HG03108 (cell line): ENCODE measurements around the gene ELOF1.
A peak's percentile ranks its signal among the peaks of the same experiment; 100 is the strongest.
"Not testable (repeated sequence)": the region's sequence is repeated elsewhere in the genome, so short reads cannot be mapped to it uniquely, and the experiment has no call there.

ENCODE experiments used
- ATAC-seq: cut with Tn5 transposase; IDR thresholded peaks from one replicate; pipeline ENCODE4 v1.9.1; 2021; ENCODE audit warnings: moderate library complexity; ENCODE audit not compliant: unreplicated experiment

ELOF1 gene

DNA sequence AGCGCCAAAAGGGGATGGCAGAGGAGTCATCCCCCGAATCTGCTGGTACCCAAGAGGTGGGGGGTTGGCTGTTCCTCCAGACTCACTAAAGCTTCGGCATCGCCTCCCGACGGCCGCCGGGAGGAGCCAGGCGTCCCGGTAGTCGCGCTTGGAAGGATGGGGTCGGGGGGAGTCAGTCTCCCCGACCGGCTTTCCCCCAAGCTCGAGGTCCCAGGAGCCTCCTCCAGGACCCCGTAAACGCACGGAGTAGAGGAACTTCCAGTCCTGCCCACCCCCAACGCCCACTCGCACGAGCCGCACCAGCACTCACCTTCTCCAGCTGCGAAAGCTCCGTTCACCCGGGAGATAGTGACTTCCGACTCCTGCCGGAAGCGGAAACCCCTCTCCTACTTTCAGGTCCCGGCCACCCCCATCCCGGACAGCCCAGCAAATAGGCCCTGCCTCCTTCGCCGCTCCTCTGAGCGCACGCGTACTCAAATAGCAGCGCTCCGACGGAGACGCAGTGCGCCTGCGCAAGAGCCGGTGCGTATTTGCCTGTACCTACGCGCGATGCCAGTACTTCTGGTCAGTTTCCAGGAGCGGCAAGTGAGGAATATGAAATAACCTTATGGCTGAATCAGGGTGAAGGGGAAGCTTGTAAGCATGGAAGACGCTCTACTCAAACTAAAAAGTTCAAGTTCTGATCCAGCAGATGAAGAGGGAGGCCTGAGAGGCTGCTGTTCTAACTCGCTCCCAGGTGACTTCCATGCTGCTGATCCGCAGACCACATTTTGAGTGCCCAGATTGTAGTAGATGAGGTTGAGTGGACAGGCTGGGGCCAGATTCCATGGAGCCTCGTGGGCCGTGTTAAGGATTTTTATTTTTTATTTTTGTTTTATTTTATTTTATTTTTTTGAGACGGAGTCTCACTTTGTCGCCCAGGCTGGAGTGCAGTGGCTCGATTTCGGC is at the start of gene ELOF1:
Gene ELOF1 (minus strand): TSS at position 350 of the 948 bp plus-strand sequence. CDS start 4,883 bp downstream, outside the sequence.
- ATAC-seq, result peak; percentile 65

DNA sequence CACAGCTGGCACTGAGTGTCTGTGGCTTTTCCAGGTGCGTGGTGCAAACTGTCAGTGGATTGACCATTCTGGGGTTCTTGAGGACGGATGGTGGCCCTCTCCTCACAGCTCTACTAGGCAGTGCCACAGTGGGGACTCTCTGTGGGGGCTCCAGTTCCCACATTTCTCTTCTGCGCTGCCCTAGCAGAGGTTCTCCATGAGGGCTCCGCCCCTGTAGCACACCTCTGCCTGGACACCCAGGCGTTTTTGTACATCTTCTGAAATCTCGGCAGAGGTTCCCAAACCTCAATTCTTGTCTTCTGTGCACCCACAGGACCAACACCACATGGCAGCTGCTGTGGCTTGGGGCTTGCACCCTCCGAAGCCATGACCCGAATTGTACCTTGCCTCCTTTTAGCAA is 47.5 kb upstream of the ELOF1 start:
- no peak for ATAC-seq

DNA sequence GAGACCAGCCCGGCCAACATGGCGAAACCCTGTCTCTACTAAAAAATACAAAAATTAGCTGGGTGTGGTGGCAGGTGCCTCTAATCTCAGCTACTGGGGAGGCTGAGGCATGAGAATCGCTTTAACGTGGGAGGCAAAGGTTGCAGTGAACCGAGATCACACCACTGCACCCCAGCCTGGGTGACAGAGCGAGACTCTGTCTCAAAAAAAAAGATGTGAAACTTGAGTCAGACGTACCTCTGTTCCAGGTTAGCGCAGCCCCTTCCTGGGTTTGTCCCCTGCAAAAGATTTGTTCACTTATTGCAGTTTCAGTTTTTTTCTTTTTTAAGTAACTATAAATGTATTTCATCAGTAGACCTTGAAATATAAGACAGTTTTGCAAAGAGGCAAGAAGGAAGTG is 40.7 kb upstream of the ELOF1 start:
- not testable (repeated sequence) for ATAC-seq

DNA sequence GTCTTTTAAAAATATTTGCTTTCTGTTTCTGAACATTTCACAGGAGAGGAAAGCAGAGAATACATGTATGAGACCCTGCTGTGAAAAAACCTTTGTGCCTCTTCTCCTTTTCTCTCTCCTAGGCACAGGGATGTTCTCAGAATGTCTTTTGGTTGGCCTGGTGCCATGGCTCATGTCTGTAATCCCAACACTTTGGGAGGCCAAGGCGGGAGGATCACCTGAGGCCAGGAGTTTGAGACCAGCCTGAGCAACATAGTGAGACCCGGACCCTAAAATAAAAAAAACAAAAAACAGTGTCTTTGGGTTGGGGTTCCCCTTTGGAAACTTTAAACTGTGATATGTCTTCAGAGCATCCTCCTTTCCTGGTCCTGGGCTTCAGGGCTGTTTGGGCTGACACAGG is 39.7 kb upstream of the ELOF1 start:
- no peak for ATAC-seq

DNA sequence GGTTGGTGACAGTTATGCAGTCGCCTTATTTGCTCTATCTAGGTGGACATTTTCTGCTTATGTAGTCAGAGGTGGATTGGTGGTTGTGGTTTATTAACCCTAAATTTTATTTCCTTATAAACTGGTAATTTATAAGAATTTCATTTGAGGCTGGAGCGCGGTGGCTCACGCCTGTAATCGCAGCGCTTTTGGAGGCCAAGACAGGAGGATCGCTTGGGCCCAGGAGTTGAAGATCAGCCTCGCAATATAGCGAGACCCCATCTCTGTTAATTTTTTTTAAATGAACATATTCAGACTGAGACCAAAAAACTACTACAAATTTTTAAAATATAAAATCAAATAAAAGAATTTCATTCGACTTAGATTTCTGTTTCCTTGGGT is 39.1 kb upstream of the ELOF1 start:
- no peak for ATAC-seq

- peak; percentile 97 for ATAC-seq
Observed at GRCh38 chr19:11597202-11598102, 38.4 kb upstream of the ELOF1 start, which contains the start of gene ZNF627. TSS of gene ZNF627 (plus strand) at chr19:11597483. CDS start at chr19:11597628, 145 bp downstream.

DNA sequence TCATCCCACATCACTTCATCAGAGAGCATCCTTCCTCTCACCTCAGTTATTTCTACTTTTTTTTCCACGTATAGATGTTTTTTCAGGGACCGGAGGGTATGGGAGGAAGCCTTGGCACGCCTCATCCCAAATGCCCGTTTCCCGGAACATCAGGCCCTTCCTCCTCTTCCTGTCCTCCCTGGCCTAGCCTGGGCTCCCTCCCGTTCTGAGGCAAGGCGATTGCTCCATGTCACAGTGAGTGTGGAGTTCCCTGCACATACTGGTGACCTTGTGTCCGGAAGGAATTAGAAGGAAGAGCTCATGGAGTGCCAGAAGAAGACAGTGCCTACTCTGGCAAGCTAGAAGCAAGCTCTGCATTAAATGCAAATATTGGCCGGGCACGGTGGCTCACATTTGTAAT is 37.1 kb upstream of the ELOF1 start:
- ATAC-seq, result no peak

- ATAC-seq, result no peak
Observed at GRCh38 chr19:11594084-11594483, 35.1 kb upstream of the ELOF1 start.

DNA sequence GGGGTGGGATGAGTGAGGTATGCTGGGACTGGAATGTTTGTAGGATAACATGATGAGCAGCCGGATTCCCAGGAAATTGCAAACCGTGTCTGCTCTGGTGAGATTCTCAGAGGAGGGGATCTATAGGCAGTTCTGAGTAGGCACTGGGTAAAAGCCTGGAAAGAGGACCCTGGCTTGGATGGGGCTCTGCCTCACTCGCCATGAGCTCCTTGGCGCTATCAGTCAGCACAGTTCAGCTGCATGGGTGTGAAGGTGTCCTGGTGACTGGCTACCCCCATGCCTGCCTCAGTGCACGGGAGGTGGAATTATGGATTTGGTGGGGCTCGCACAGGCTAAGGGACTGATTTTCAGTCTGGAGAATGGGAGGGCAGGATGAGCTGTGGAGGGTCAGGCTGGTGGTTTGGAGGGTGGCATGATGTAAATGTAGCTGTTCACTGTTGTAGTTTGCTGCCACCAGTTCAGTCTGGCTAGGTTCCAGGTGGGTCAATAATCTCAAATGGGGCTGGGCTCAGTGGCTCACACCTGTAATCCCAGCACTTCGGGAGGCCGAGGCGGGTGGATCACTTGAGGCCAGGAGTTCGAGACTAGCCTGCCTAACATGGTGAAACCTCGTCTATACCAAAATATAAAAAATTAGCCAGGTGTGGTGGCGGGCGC is 29.1 kb upstream of the ELOF1 start:
- ATAC-seq, result no peak

DNA sequence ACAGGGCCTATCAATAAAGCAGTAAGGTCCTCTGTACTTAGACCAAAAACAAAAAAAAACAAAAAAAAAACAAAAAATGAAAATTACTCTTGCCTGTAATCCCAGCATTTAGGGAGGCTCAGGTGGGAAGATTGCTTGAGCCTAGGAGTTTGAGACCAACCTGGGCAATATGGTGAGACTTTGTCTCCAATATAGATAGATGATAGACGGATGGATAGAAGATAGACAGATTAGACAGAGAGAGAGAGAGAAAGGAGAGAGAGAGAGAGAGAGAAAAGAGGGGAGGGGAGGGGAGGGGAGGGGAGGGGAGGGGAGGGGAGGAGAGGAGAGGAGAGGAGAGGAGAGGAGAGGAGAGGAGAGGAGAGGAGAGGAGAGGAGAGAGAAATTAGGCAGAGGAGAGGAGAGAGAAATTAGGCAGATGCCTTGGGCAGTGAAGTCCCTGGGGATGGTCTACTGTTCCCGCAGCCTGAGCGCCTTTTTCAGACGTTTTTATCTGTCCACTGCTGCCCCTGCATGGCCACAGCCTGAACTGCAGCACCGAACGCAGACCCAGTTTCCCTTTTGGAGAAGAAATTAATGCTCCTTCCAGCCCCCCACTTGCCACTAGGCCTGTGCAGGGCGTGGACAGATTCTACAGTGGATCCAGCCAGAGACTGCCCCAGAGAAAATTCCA is 28.4 kb upstream of the ELOF1 start:
- ATAC-seq, result peak; percentile 50

GRCh38 chr19:11586331-11586730 is 27.3 kb upstream of the ELOF1 start:
- ATAC-seq, result no peak

GRCh38 chr19:11581740-11582139 is 22.7 kb upstream of the ELOF1 start:
- ATAC-seq, result peak; percentile 61

GRCh38 chr19:11580116-11580515 is 21.1 kb upstream of the ELOF1 start:
- no peak for ATAC-seq

DNA sequence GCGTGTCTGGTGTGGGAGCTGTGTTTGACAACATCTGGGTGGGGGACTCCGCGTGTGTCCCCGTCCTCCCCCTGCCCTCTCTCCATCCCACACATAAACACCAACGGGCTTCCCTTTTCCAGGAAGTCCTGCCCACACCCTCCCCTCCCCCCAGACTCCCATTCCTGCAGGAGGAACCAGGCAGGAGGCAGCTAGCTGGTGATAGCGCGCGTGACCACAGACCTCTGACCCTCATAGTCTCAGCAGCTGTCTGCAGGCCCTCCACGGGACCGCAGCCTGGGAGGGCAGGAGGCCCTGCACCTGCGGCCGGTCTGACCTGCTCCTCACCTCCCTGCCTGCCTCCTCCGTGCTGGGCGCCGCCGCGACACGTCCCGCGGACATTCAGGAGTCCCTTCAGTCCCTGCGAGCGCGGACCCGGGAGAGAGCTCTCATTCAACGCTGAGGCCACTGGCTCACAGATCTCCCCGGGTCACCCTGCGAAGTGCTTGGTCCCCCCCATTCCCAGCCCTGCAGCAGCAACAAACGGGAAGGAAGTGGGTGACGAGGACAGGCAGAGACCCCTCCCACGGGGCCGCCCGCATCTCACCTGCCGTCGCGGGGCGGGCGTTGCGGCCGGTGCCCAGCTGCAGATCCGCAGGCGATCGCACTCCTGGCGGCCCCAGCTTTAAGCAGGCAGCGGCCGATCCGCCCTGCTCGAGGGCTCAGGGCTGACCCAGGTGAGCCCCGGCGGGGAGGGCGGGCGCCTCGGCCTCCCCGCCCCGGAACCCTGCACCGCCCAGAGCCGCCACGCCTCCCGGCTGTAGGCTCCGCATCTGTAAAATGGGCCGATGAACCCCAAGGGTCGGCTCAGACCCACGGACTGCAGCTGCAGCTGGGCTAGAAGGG is 19.5 kb upstream of the ELOF1 start:
- no peak for ATAC-seq

DNA sequence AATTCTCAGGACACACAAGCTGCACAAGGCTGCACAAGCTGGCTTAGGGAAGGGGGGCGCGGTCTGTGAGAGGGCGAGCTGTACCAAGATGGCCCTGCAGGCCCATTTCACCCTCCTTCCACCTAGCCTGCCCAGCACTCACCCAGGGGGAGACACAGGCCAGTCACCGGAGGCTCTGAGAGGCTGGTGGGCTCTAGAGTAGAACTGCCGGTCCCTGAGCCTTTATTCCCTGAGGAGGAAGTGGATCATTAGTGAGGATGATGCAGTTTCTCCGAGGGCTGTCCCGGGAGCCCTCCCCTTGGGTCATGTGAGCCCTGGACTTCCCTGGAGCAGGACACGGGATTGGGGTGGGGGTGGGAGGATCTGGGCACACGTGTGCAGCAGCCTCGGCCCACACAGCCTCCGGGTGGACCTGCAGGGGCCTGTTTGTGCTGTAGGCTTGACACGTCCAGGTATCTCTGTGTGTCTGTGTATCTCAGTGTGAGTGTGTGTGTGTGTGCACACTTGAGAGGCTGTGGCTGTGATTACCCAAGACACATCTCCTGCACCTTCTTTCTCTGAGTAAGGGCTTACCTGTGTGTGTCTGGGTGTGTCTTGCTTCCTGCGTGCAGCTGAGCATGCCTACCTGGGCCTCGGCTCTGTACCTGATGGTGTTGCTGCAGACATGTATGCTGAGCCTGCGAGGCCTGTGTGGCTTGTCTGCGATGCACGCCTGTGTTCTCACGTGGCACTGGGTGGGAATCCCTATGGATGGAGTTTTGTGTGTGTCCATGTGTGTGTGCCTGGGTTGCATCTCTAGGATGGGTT is 18.6 kb upstream of the ELOF1 start, which contains the start of gene ACP5:
Gene ACP5 (minus strand): TSS at position 195 of the 807 bp plus-strand sequence. CDS start 328 bp downstream, outside the sequence.
- no peak for ATAC-seq

GRCh38 chr19:11576227-11576626 is 17.2 kb upstream of the ELOF1 start:
- no peak for ATAC-seq

DNA sequence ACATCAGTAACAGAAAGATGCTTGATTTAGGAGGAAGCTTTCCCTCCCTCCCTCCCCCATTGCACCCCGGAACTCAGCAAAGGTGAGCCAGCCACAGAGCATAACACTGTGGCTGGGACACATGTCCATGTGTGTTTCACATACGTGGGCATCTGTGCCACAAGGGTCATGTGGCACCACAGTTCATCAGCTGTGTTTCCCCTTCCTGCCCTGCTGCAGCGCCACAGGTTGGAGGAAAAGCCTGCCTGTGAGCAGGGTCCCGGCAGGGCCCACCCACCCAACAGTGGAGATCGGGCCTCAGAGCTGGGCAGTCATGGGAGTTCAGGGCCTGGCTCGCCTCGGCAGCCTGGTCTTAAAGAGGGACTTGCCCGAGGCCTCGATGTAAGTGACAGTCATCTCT is 15.7 kb upstream of the ELOF1 start:
- ATAC-seq, result peak; percentile 49

DNA sequence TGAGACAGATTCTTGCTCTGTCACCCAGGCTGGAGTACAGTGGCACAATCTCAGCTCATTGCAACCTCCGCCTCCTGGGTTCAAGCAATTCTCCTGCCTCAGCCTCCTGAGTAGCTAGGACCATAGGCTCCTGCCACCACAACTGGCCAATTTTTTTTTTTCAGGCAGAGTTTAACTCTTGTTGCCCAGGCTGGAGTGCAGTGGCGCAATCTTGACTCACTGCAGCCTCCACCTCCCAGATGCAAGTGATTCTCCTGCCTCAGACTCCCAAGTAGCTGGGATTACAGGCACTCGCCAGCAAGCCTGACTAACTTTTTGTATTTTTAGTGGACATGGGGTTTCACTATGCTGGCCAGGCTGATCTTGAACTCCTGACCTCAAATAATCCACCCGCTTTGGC is 14.7 kb upstream of the ELOF1 start:
- not testable (repeated sequence) for ATAC-seq
